Ascending aorta (tissue), 2 donors: ENCODE measurements around the gene EPHA8. TPM values are rescaled to one million over a fixed set of nuclear protein-coding genes. Genes with fewer than 3 reads are reported as not detected.

Experiments
- DNase-seq, 2 donors: peaks; one replicate each; pipeline ENCODE4 v3.0.0-alpha.2; 2019; ENCODE audit warnings: low spot score in 2 of 2
- H3K27ac ChIP-seq, 2 donors: fragments of 200-600 bp; sonication (generic); one replicate each; pipeline ENCODE4 v1.5.1; 2016 to 2017; ENCODE audit warnings: mild to moderate bottlenecking in 1 of 2
- H3K27me3 ChIP-seq: fragments of 200-600 bp; sonication (generic); one replicate; pipeline ENCODE4 v1.5.1; 2017
- H3K36me3 ChIP-seq, 2 donors: fragments of 200-600 bp; sonication (generic); one replicate each; pipeline ENCODE4 v1.5.1; 2016
- H3K4me1 ChIP-seq, 2 donors: fragments of 200-600 bp; sonication (generic); one replicate each; pipeline ENCODE4 v1.5.1; 2016 to 2017; ENCODE audit warnings: mild to moderate bottlenecking in 1 of 2
- H3K4me3 ChIP-seq, 2 donors: fragments of 200-600 bp; sonication (generic); one replicate each; pipeline ENCODE4 v1.5.1; 2016 to 2017; ENCODE audit warnings: mild to moderate bottlenecking in 1 of 2
- H3K9me3 ChIP-seq, 2 donors: fragments of 200-600 bp; sonication (generic); one replicate each; pipeline ENCODE4 v1.5.1; 2016
- intact Hi-C: fragments of 100-400 bp; cut with DNase I; formaldehyde crosslinking; loops from one replicate; pipeline ENCODE4 v1.15.1; 2023
- total RNA-seq: library from RNA; depleted of rRNA; stranded (reverse); fragments of >200 nt; gene quantifications from one replicate; pipeline ENCODE4 v1.1.0, GENCODE V29; 2016
- TF ChIP-seq, protein P1 (sequence below), 3 experiments: fragments of 200-600 bp in 2 of 3; fragments of 450-650 bp in 1 of 3; sonication (generic) in 2 of 3; IDR thresholded peaks; one replicate each; pipeline ENCODE4 v1.5.1; 2016 to 2019; ENCODE audit warnings: antibody characterized with exemption in 3 of 3, mild to moderate bottlenecking in 1 of 3, moderate library complexity in 1 of 3

EPHA8 gene
- total RNA-seq, 1 donor from 2014 or later: not detected

DNA sequence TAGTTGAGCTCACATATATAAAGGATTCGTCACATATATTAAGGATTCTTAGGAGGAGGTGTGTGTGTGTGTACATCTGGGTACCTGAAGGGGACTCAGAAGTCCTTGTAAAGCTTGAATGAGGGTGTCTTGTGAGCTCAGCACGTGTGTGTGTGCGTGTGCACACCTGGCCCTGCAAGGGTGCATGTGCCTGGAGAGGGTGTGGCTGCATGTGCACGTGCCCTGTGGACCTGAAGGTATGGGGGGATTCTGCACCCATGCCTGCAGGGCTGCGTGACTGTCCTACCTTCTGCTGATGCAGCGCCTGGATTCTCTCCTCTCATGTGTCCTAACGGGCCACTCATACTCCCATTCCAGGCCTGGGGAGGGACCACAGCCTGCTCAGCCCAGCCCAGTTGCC lies 24.0 kb downstream of the EPHA8 start:
- no peak for DNase-seq
- Histone ChIP-seq H3K4me1 (no peaks in the 10 kb centered on the region), H3K27ac (no peak overlapping the region), H3K36me3 (no peaks in the 10 kb centered on the region), H3K4me3 (no peak overlapping the region), H3K27me3 (no peaks in the 10 kb centered on the region), H3K9me3 (no peaks in the 10 kb centered on the region)
- TF ChIP-seq, protein P1, sequence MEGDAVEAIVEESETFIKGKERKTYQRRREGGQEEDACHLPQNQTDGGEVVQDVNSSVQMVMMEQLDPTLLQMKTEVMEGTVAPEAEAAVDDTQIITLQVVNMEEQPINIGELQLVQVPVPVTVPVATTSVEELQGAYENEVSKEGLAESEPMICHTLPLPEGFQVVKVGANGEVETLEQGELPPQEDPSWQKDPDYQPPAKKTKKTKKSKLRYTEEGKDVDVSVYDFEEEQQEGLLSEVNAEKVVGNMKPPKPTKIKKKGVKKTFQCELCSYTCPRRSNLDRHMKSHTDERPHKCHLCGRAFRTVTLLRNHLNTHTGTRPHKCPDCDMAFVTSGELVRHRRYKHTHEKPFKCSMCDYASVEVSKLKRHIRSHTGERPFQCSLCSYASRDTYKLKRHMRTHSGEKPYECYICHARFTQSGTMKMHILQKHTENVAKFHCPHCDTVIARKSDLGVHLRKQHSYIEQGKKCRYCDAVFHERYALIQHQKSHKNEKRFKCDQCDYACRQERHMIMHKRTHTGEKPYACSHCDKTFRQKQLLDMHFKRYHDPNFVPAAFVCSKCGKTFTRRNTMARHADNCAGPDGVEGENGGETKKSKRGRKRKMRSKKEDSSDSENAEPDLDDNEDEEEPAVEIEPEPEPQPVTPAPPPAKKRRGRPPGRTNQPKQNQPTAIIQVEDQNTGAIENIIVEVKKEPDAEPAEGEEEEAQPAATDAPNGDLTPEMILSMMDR (IDR thresholded peaks at IDR 0.05): no peak
- intact Hi-C loops: no loop called here

DNA sequence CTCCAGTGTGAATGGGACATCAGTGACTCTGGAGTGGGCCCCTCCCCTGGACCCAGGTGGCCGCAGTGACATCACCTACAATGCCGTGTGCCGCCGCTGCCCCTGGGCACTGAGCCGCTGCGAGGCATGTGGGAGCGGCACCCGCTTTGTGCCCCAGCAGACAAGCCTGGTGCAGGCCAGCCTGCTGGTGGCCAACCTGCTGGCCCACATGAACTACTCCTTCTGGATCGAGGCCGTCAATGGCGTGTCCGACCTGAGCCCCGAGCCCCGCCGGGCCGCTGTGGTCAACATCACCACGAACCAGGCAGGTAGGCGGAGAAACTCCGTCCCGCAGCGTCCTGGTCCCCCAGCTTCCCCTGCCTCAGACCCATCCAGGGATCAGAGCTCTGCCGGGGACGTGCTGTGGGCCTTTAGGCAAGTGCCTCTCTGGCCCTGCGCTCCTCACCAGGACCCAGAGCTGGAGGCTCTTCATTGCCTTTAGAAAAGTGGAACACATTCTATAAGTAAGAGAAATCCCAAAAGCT lies 25.7 kb downstream of the EPHA8 start:
- intact Hi-C loops: no loop called here
- TF ChIP-seq, protein P1 (IDR thresholded peaks at IDR 0.05): no peak
- Histone ChIP-seq H3K9me3 (no peaks in the 10 kb centered on the region), H3K27ac (no peak overlapping the region), H3K4me3 (no peak overlapping the region), H3K27me3 (no peaks in the 10 kb centered on the region), H3K36me3 (no peaks in the 10 kb centered on the region), H3K4me1 (no peaks in the 10 kb centered on the region)
- no peak for DNase-seq

DNA sequence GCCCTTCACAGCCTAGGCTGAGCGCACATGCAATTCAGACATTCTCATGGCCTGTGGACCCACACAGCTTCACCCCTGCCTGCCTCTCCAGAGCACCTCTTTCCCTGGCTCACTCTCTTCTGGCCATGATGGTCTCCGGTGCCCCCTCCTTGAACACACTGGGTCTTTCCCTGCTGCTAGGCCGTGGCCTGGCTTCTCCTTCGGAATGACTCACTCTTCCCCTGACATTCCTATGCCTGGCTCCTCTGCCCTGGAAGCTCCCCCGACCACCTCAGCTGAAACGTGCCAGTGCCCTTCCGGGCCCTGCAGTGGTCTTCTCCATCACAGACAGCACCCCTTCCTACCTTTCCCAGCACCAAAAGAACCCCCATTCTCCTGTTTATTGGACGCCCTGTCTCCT lies 28.3 kb downstream of the EPHA8 start:
- Histone ChIP-seq H3K9me3 (no peaks in the 10 kb centered on the region), H3K4me3 (no peak overlapping the region), H3K27ac (no peak overlapping the region), H3K27me3 (no peaks in the 10 kb centered on the region), H3K36me3 (no peaks in the 10 kb centered on the region), H3K4me1 (no peaks in the 10 kb centered on the region)
- intact Hi-C loops: no loop called here
- no peak for DNase-seq
- TF ChIP-seq, protein P1 (IDR thresholded peaks at IDR 0.05): no peak

DNA sequence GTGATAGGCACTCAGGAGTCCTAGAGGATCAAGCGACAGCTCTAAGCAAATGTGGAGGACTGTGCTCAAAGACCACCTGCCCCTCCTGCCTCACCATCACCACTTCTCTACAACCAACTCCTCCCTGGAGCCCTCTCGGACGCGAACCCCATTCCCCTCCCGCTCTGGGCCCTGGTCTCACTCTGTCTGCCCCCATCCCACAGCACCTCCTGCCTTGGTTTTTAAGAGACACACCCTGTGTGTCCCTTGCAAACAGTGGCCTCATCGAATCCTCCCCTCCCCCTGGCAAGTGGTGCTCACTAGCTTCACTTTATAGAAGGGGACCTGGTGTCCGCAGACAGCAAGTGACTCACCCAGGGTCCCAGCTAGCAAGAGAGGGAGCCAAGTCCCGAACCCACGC lies 28.8 kb downstream of the EPHA8 start:
- Histone ChIP-seq H3K27me3 (no peaks in the 10 kb centered on the region), H3K27ac (no peak overlapping the region), H3K9me3 (no peaks in the 10 kb centered on the region), H3K4me1 (no peaks in the 10 kb centered on the region), H3K4me3 (no peak overlapping the region), H3K36me3 (no peaks in the 10 kb centered on the region)
- DNase-seq: no peak
- TF ChIP-seq, protein P1 (IDR thresholded peaks at IDR 0.05): no peak
- intact Hi-C loops: no loop called here

DNA sequence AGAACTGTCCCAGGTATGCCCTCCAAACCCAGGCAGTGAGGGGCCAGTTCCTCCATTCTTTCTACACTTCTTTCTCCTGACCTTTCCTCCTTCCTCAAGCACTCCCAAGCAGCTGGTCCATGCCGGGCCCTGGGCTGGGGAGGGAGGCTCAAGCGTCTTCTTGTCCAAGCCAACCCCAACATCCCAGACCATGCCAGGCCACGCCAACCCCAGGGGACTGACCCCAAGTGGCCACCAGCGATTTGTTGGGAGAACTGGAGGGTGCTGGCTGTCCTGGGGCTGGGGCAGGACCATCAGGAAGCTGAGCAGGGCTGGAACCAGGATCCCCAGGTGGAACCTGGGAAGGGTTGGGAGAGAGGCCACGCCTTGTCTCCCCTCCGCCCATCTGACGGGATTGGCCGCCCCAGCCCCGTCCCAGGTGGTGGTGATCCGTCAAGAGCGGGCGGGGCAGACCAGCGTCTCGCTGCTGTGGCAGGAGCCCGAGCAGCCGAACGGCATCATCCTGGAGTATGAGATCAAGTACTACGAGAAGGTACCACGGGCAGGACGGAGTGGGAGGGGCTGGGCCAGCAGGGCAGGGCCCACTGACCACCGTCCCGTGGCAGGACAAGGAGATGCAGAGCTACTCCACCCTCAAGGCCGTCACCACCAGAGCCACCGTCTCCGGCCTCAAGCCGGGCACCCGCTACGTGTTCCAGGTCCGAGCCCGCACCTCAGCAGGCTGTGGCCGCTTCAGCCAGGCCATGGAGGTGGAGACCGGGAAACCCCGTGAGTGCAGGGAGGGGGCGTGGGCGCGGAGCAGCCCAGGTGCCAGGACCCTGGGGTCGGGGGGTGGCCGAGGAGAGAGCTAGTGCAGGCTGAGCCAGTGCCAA lies 29.9 kb downstream of the EPHA8 start:
- DNase-seq: no peak
- no peaks in the 10 kb centered on the region for H3K27me3 ChIP-seq
- intact Hi-C loops: no loop called here

More for the DNA sequence above, 29.9 kb downstream of the EPHA8 start:
- TF ChIP-seq, protein P1 (IDR thresholded peaks at IDR 0.05): no peak
- no peak overlapping the region for H3K4me3 ChIP-seq
- H3K4me1 ChIP-seq: no peaks in the 10 kb centered on the region
- no peaks in the 10 kb centered on the region for H3K9me3 ChIP-seq
- H3K27ac ChIP-seq: no peak overlapping the region
- no peaks in the 10 kb centered on the region for H3K36me3 ChIP-seq
